ENCODE data around the gene PRPS1. TPM values are rescaled to one million over a fixed set of nuclear protein-coding genes. Genes with fewer than 3 reads are reported as not detected.

Gene PRPS1
- total and polyA plus RNA-seq, 4 donors, result 20.7 to 29.2 (median 24.4) TPM

- Histone ChIP-seq H3K9me3 (ENCODE audit: control insufficient read depth, low read length) (no peaks in the 10 kb centered on the region), H3K4me1 (ENCODE audit: control insufficient read depth in 1 of 2, insufficient read depth in 2 of 2, low read length in 2 of 2) (no peaks in the 10 kb centered on the region), H3K36me3 (ENCODE audit: control insufficient read depth in 1 of 2, insufficient read depth in 2 of 2, low read length in 1 of 2) (no peaks in the 10 kb centered on the region), H3K27me3 (ENCODE audit: control insufficient read depth in 1 of 2, insufficient read depth in 2 of 2, low read length in 1 of 2) (no peaks in the 10 kb centered on the region), H3K4me3 (ENCODE audit: low read length in 2 of 2) (no peak overlapping the region), H3K27ac (ENCODE audit: low read depth in 1 of 2, low read length in 2 of 2) (no peak overlapping the region)
- DNase-seq, result no peak
- ATAC-seq (ENCODE audit: low FRiP score), result no peak
- intact Hi-C loops (cut with DNase I), result loop anchor here in 1 of 2 donors (5.0 kb wide), 1 partner anchor 629 kb away; no protein-coding TSS in a partner anchor
- WGBS, 2 donors, result 83 to 91% methylated on average over 12 of the region's 12 CpGs
Measured at GRCh38 chrX:107626481-107626880, 1.8 kb upstream of the PRPS1 start.

- 69 to 94% methylated on average over 2 of the region's 2 CpGs for WGBS, 2 donors
- Histone ChIP-seq H3K4me3 (ENCODE audit: low read length in 2 of 2) (no peak overlapping the region), H3K36me3 (ENCODE audit: control insufficient read depth in 1 of 2, insufficient read depth in 2 of 2, low read length in 1 of 2) (no peaks in the 10 kb centered on the region), H3K27me3 (ENCODE audit: control insufficient read depth in 1 of 2, insufficient read depth in 2 of 2, low read length in 1 of 2) (no peaks in the 10 kb centered on the region), H3K9me3 (ENCODE audit: control insufficient read depth, low read length) (no peaks in the 10 kb centered on the region), H3K27ac (ENCODE audit: low read depth in 1 of 2, low read length in 2 of 2) (no peak overlapping the region), H3K4me1 (ENCODE audit: control insufficient read depth in 1 of 2, insufficient read depth in 2 of 2, low read length in 2 of 2) (no peaks in the 10 kb centered on the region)
- intact Hi-C loops (cut with DNase I), result loop anchor here in 1 of 2 donors (5.0 kb wide), 1 partner anchor 630 kb away; no protein-coding TSS in a partner anchor
- no peak for ATAC-seq (ENCODE audit: low FRiP score)
- DNase-seq, result no peak
Measured at GRCh38 chrX:107626916-107627315, 1.4 kb upstream of the PRPS1 start.

- intact Hi-C loops (cut with DNase I), result loop anchor here in 1 of 2 donors (5.0 kb wide), 1 partner anchor 632 kb away; no protein-coding TSS in a partner anchor
- peak; percentile 77 for ATAC-seq (ENCODE audit: low FRiP score)
- no peak for DNase-seq
- H3K9me3 ChIP-seq (ENCODE audit: control insufficient read depth, low read length), result no peaks in the 10 kb centered on the region
- WGBS, 2 donors, result 1 to 31% methylated on average over 29 of the region's 29 CpGs
- peak overlapping the region in 1 of 2 donors; percentile 79 for H3K27ac ChIP-seq (ENCODE audit: low read depth in 1 of 2, low read length in 2 of 2)
- H3K4me1 ChIP-seq (ENCODE audit: control insufficient read depth in 1 of 2, insufficient read depth in 2 of 2, low read length in 2 of 2), result no peaks in the 10 kb centered on the region
- no peaks in the 10 kb centered on the region for H3K36me3 ChIP-seq (ENCODE audit: control insufficient read depth in 1 of 2, insufficient read depth in 2 of 2, low read length in 1 of 2)
- peak overlapping the region; percentile 40 to 87 for H3K4me3 ChIP-seq (ENCODE audit: low read length in 2 of 2)
- H3K27me3 ChIP-seq (ENCODE audit: control insufficient read depth in 1 of 2, insufficient read depth in 2 of 2, low read length in 1 of 2), result no peaks in the 10 kb centered on the region
Measured at GRCh38 chrX:107628662-107629539, 591 bp downstream of the PRPS1 start.

- intact Hi-C loops (cut with DNase I), result loop anchor here in 1 of 2 donors (5.0 kb wide), 1 partner anchor 632 kb away; no protein-coding TSS in a partner anchor
- DNase-seq (no peak), ATAC-seq (ENCODE audit: low FRiP score) (no peak)
- Histone ChIP-seq H3K36me3 (ENCODE audit: control insufficient read depth in 1 of 2, insufficient read depth in 2 of 2, low read length in 1 of 2) (no peaks in the 10 kb centered on the region), H3K4me3 (ENCODE audit: low read length in 2 of 2) (peak overlapping the region in 1 of 2 donors; percentile 40), H3K27me3 (ENCODE audit: control insufficient read depth in 1 of 2, insufficient read depth in 2 of 2, low read length in 1 of 2) (no peaks in the 10 kb centered on the region), H3K4me1 (ENCODE audit: control insufficient read depth in 1 of 2, insufficient read depth in 2 of 2, low read length in 2 of 2) (no peaks in the 10 kb centered on the region), H3K27ac (ENCODE audit: low read depth in 1 of 2, low read length in 2 of 2) (no peak overlapping the region), H3K9me3 (ENCODE audit: control insufficient read depth, low read length) (no peaks in the 10 kb centered on the region)
- WGBS, 2 donors, result 1 to 31% methylated on average over 5 of the region's 5 CpGs
Measured at GRCh38 chrX:107629540-107629909, 1.2 kb downstream of the PRPS1 start.

- Histone ChIP-seq H3K27ac (ENCODE audit: low read depth in 1 of 2, low read length in 2 of 2) (no peak overlapping the region), H3K4me1 (ENCODE audit: control insufficient read depth in 1 of 2, insufficient read depth in 2 of 2, low read length in 2 of 2) (no peaks in the 10 kb centered on the region), H3K9me3 (ENCODE audit: control insufficient read depth, low read length) (no peaks in the 10 kb centered on the region), H3K4me3 (ENCODE audit: low read length in 2 of 2) (peak overlapping the region in 1 of 2 donors; percentile 8), H3K36me3 (ENCODE audit: control insufficient read depth in 1 of 2, insufficient read depth in 2 of 2, low read length in 1 of 2) (no peaks in the 10 kb centered on the region), H3K27me3 (ENCODE audit: control insufficient read depth in 1 of 2, insufficient read depth in 2 of 2, low read length in 1 of 2) (no peaks in the 10 kb centered on the region)
- intact Hi-C loops (cut with DNase I), result no loop called here
- 4 to 9% methylated on average over 3 of the region's 3 CpGs for WGBS, 2 donors
- DNase-seq (no peak), ATAC-seq (ENCODE audit: low FRiP score) (no peak)
Measured at GRCh38 chrX:107630031-107630689, 1.9 kb downstream of the PRPS1 start.

- no peaks in the 10 kb centered on the region for H3K27me3 ChIP-seq (ENCODE audit: control insufficient read depth in 1 of 2, insufficient read depth in 2 of 2, low read length in 1 of 2)
- H3K9me3 ChIP-seq (ENCODE audit: control insufficient read depth, low read length), result no peaks in the 10 kb centered on the region
- no peaks in the 10 kb centered on the region for H3K4me1 ChIP-seq (ENCODE audit: control insufficient read depth in 1 of 2, insufficient read depth in 2 of 2, low read length in 2 of 2)
- 82 to 83% methylated on average over 1 of the region's 1 CpG for WGBS, 2 donors
- no peak for DNase-seq
- H3K27ac ChIP-seq (ENCODE audit: low read depth in 1 of 2, low read length in 2 of 2), result no peak overlapping the region
- intact Hi-C loops (cut with DNase I), result no loop called here
- H3K4me3 ChIP-seq (ENCODE audit: low read length in 2 of 2), result no peak overlapping the region
- no peaks in the 10 kb centered on the region for H3K36me3 ChIP-seq (ENCODE audit: control insufficient read depth in 1 of 2, insufficient read depth in 2 of 2, low read length in 1 of 2)
- ATAC-seq (ENCODE audit: low FRiP score), result no peak
Measured at GRCh38 chrX:107632346-107632745, 4.0 kb downstream of the PRPS1 start.

GRCh38 chrX:107646735-107647134, 18.4 kb downstream of the PRPS1 start:
- no peaks in the 10 kb centered on the region for H3K9me3 ChIP-seq (ENCODE audit: control insufficient read depth, low read length)
- H3K4me3 ChIP-seq (ENCODE audit: low read length in 2 of 2), result no peak overlapping the region
- WGBS, 2 donors, result 72 to 86% methylated on average over 2 of the region's 2 CpGs
- no peaks in the 10 kb centered on the region for H3K27me3 ChIP-seq (ENCODE audit: control insufficient read depth in 1 of 2, insufficient read depth in 2 of 2, low read length in 1 of 2)
- no peak overlapping the region for H3K27ac ChIP-seq (ENCODE audit: low read depth in 1 of 2, low read length in 2 of 2)
- intact Hi-C loops (cut with DNase I), result no loop called here
- H3K36me3 ChIP-seq (ENCODE audit: control insufficient read depth in 1 of 2, insufficient read depth in 2 of 2, low read length in 1 of 2), result no peaks in the 10 kb centered on the region
- no peaks in the 10 kb centered on the region for H3K4me1 ChIP-seq (ENCODE audit: control insufficient read depth in 1 of 2, insufficient read depth in 2 of 2, low read length in 2 of 2)
- ATAC-seq (ENCODE audit: low FRiP score) (no peak), DNase-seq (no peak)

GRCh38 chrX:107648332-107648731, 20.0 kb downstream of the PRPS1 start:
- H3K36me3 ChIP-seq (ENCODE audit: control insufficient read depth in 1 of 2, insufficient read depth in 2 of 2, low read length in 1 of 2), result peaks cover 0 to 2% of the 10 kb centered on the region in 2 donors

More at GRCh38 chrX:107648332-107648731, 20.0 kb downstream of the PRPS1 start:
- Histone ChIP-seq H3K4me3 (ENCODE audit: low read length in 2 of 2) (no peak overlapping the region), H3K27ac (ENCODE audit: low read depth in 1 of 2, low read length in 2 of 2) (no peak overlapping the region), H3K4me1 (ENCODE audit: control insufficient read depth in 1 of 2, insufficient read depth in 2 of 2, low read length in 2 of 2) (no peaks in the 10 kb centered on the region), H3K9me3 (ENCODE audit: control insufficient read depth, low read length) (no peaks in the 10 kb centered on the region), H3K27me3 (ENCODE audit: control insufficient read depth in 1 of 2, insufficient read depth in 2 of 2, low read length in 1 of 2) (no peaks in the 10 kb centered on the region)
- DNase-seq (no peak), ATAC-seq (ENCODE audit: low FRiP score) (no peak)
- WGBS, 2 donors, result 95 to 97% methylated on average over 4 of the region's 4 CpGs
- intact Hi-C loops (cut with DNase I), result no loop called here

Data from aorta (tissue), 5 donors.